ENCODE data around the gene P2RX3. TPM values are rescaled to one million over a fixed set of nuclear protein-coding genes. Genes with fewer than 3 reads are reported as not detected.

The P2RX3 gene
- total and polyA plus RNA-seq, 2 of the 8 experiments (the other 6 are each of a cell fraction or from before 2014, with no cell fraction given) = 0.45 to 0.47 TPM

GRCh38 chr11:57399972-57400578, 61.9 kb downstream of the P2RX3 start (continued):
- TF ChIP-seq TAF7 (optimal IDR thresholded peaks at IDR 0.05; ENCODE audit: borderline replicate concordance, low read depth, low read length) (no peak), TBP (IDR thresholded peaks at IDR 0.05; ENCODE audit: low read depth, low read length) (no peak), ASH2L (IDR thresholded peaks at IDR 0.05; ENCODE audit: low read length) (no peak), POU5F1 (IDR thresholded peaks at IDR 0.05; ENCODE audit: low read depth, low read length) (no peak), HDAC2 (IDR thresholded peaks at IDR 0.05; ENCODE audit: borderline replicate concordance in 1 of 2, low read depth in 2 of 2, low read length in 2 of 2) (no peak), CEBPB (IDR thresholded peaks at IDR 0.05; ENCODE audit: low read depth, low read length) (no peak), SUZ12 (IDR thresholded peaks at IDR 0.05; ENCODE audit: low read length) (no peak)

Data from H1 (cell line).